Measurements from ENCODE around the gene PKD2.

PKD2 gene
- total RNA-seq = 16.4 to 37.9 (median 25.4) reads per million in 18 experiments

GRCh38 chr4:88007304-88008121 lies at the start of gene PKD2:
TSS of gene PKD2 (plus strand) at chr4:88007635. CDS start at chr4:88007734, 99 bp downstream.
- peak; percentile 65 to 74 for DNase-seq

GRCh38 chr4:87961993-87962392 lies 45.4 kb upstream of the PKD2 start:
- DNase-seq = no peak

- no peak for DNase-seq
Observed at GRCh38 chr4:87962398-87963146, 44.9 kb upstream of the PKD2 start.

GRCh38 chr4:87965501-87965975 lies 41.9 kb upstream of the PKD2 start:
- DNase-seq = no peak

DNA sequence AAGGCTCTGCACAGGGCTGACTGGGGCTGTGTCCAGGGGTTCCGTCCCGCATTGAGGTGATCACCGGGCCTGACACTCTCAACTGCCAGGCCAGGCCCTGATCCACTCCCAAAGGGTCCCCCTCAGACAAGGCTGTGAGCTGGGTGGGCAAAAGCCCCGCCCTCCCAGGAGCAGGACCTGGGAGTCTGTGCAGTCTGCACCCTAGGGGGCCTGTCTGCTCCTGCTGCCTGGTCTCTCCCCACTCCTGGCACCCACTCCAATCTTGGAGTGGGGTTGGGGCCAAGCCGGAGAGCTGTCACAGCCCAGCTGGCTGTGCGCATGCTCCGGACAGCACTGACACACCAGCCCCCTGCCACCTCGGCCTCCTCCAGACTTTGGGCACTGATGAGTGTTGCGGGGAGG lies 41.3 kb upstream of the PKD2 start:
- no peak for DNase-seq

DNA sequence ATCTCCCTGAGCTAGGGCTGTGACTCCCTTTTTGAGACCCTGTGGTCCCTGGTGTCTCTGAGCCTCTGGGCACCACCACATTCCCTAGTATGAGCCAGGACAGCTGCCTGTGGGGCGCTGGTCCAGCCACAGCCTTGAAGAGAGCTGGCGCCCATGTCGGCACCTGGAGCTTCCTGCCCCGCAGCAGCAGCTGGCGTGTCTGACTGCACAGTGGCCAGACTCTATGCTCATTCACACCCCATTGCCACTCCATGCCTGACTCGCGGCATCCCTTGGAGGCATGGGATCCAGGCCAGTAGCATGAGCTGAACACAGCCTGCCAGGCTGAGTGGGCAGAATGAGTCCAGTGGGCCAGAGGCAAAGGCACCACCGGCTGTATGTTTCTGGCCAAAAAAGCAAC lies 40.2 kb upstream of the PKD2 start:
- DNase-seq = no peak

DNA sequence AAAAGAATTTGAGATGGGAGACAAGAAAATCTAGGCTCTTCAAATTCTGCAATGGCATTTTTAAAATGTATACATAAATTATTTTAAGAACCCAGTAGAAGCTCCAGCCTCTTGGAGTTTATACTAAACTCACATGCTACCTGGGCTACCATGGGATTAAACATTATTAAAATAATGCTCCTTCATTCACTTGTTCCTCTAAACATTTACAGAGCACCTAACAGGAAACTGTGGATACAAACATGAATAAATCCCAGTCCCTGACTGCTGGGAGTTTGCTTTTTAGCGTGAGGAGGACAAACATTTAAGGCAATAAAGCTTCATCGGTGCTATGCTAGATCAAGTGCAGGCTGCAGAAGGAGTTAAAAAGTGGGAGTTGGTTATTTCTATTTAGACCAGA lies 37.3 kb upstream of the PKD2 start:
- DNase-seq = no peak

DNA sequence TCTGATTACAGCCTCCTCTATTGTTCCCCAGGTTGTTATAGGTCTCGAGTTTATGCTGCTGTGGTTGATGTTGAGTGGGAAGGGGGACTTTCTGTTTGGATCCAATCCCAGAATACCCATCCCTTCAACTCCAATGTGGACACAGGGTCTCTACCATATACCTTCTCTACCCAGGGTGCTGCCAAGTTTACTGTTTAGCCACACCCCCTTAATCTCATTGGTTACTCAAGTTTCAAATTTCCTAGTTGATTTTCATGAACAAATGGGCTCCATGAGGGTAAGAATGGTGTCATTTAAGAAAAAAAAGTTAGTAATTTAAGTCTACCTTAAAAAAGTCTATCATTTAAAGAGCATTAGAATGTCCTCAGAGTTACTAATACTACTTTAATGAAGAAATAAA lies 35.6 kb upstream of the PKD2 start:
- DNase-seq = no peak

GRCh38 chr4:87973283-87974169 lies 33.9 kb upstream of the PKD2 start:
- DNase-seq = peak; percentile 69 to 70

DNA sequence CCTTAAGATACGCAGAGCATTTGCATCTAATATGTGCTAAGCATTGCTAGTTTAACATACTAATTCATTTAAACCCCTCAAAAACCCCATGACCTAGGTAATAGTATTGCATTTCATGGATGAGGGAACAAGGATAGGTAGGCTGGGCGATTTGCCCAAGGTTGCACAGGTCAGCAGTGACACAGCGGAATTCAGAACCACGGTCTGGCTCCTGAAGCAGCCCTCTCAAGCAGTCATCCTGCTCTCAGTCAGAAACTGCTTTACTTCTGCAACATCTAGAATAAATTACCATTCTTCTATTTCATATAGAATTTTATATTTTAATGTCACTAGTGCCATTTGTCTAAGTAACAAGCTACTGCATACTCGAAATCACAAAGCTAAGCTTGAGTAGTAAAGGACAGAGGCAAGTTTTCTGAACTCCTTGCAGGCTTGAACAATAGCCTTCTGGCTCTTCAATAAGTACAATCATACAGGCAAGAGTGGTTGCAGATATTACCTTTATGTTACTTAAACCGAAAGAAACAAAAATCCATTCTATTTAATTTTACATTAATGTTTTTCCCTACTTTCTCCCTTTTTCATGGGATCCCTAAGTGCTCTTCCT lies 32.5 kb upstream of the PKD2 start:
- no peak for DNase-seq

DNA sequence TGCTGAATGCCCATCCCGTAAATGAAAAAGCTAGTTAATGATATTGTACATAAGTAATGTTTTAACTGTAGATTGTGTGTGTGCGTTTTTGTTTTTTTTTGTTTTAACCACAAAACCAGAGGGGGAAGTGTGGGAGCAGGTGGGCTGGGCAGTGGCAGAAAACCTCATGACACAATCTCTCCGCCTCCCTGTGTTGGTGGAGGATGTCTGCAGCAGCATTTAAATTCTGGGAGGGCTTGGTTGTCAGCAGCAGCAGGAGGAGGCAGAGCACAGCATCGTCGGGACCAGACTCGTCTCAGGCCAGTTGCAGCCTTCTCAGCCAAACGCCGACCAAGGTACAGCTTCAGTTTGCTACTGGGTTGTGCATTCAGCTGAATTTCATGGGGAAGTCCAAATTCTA lies 32.0 kb upstream of the PKD2 start, which contains the start of gene SPP1:
Gene SPP1 (plus strand): TSS at position 249 of the 400 bp plus-strand sequence. CDS start 1,182 bp downstream, outside the sequence.
- DNase-seq = peak; percentile 69 to 91

DNA sequence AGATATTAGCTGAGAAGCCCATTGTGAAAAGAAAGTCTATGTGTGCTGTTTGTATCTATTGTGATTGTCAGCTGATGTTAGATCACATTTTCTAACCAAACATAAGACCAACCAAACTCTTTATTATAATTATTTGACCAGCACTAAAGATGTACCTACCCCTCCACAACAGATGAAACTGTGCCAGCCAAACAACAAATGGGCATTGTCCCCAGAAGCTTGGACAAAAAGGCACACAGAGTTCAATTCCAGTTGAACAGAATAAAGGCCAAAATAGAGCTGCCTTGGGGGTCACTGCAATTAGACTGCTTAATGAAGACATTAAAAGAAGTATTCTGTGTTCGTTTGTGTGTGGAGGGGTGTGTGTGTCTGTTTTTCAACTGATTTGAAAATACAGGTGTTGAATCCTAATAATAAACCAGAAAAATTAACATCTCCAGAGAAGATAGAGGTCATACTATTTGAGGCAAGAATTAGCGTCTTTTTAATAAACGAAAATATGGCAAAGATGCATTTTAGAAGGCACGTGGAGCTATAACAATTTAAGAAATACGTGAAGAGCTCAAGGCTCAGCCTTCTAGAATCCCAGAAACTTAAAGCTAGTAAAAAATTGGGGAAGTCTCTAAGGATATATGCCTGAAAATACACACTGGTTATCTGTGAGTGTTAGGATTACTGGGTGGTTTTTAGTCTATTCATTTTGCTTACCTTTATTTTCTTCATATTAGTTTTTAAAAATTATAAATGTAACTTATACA lies 29.7 kb upstream of the PKD2 start:
- no peak for DNase-seq

GRCh38 chr4:87978681-87979080 lies 28.8 kb upstream of the PKD2 start:
- DNase-seq = peak; percentile 70 to 83

DNA sequence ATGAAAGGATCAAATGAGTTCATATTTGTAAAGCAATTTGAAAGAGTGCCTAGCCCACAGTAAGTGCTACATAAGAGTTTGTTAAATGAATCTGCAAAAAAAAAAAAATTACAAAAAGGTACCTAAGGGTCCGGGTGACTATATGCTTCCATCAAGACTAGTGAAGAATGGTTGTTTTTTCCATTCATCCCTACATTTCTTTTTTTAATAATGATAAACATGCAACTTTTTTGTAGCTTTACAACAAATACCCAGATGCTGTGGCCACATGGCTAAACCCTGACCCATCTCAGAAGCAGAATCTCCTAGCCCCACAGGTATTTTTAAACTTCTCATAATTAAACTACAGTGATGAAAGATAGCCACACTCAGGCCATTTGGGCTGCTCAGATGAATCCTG lies 27.6 kb upstream of the PKD2 start:
- no peak for DNase-seq

- DNase-seq = no peak
Observed at GRCh38 chr4:87981486-87981885, 25.9 kb upstream of the PKD2 start.

DNA sequence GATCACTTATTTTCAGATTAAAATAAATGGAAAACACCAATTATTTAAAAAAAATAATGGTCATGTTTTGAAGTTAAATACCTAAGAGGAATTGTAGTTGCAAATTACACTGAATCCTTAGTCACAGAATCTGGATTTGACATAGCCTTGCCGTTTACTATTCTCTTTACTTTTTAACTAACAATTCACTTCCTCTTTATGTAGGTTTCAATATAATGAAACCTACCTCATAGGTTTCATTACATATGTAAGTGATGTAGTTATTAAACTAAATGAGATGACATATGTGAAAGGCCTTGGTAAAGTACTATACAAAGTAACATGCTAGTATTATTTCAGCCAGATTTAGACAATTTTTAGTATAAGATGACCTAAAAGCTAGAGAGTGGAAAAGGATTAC lies 25.4 kb upstream of the PKD2 start:
- no peak for DNase-seq

GRCh38 chr4:87982446-87983010 lies 24.9 kb upstream of the PKD2 start:
- DNase-seq = peak in 1 of 2 donors; percentile 15

DNA sequence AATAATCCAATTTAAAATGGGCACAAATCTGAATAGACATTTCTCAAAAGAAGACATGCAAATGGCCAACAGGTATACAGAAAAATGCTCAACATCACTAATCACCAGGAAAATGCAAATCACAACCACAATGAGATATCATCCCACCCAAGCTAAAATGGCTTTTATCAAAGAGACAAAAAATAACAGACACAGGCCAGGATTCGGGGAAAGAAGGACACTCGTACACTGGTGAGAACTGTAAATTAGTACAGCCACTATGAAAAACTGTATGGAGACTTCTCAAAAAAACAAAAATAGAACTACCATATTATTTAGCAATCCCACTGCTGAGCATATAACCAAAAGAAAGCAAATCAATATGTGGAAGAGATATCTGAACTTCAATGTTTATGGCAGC lies 23.4 kb upstream of the PKD2 start:
- DNase-seq = no peak

DNA sequence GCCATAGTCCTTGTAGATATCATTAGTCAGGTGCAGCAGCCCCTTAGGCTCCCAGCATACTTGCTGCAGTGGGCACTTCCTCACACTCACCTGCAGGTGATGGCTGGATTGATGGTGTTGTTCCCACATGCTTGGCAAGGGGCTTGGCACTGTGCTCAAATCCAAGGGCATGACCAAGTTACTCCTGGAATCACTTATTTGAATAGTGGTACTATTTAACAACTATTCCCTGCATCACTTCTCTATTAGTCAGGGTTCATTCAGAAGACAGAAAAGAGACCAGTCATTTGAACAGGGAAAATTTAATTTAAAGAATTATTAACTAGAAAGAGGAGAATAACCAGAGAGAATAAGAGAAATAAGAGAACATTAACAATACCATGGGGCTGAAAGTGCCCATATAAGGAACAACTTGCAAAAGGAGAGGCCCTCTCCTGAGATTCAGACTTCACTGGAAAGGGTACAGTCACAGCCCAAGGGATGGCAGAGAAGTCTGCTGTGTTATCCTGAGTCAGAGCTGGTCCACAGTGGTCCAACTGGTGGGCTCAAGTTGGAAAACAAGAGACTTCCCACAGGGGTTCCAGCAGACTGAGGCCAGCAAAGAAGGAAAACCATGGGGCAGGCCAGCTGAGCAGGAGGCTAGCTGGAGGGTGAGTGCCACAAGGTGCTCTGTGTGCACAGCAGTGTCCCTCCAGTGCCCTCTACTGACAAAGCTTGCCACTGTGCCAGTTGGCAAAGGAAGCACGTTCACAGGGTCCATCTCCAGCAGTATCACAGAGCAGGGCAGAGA lies 22.1 kb upstream of the PKD2 start:
- peak; percentile 53 to 79 for DNase-seq

DNA sequence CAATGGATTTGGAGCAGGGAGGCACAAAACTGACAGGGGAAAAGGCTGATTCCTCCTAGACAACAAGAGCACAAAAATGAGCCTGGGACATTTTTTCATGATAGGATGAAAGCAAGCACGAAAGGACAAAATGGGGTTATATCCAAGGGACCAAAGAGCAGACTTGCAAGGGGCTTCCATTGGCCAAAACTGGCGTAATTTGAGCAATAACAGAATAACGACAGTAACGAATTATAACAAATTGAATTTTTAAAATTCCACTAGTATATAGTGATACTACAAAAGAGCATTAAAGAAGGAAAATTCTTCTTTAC lies 21.6 kb upstream of the PKD2 start:
- no peak for DNase-seq
